K562 (cell line): ENCODE results near the gene PCCA. TPM values are rescaled to one million over a fixed set of nuclear protein-coding genes. Genes with fewer than 3 reads are reported as not detected.
A peak's percentile ranks its signal among the peaks of the same experiment; 100 is the strongest.

Experiments used
- ATAC-seq: fragments of 200-7000 bp; cut with Tn5 transposase; 3 replicates; pipeline ENCODE4 v1.9.1; 2020; ENCODE audit warnings: moderate library complexity
- BruUV-seq: library from RNA; stranded (reverse); fragments of 400-500 nt; replicated peaks from 2 replicates; lab custom pipeline; 2021; lab: Mats Ljungman, UMichigan
- CTCF ChIA-PET: fragments of 300-600 bp; formaldehyde crosslinking; extraction: SDS; loops from one replicate; lab custom pipeline; 2021; ENCODE audit warnings: low intra/inter-chr PET ratio; lab: Yijun Ruan, JAX
- POLR2A ChIA-PET: fragments of 300-600, 350-650 bp; sonication (Branson Sonifier 250); formaldehyde crosslinking; extraction: SDS; loops from one replicate; lab custom pipeline; 2021; ENCODE audit warnings: antibody characterized with exemption, inconsistent platforms; lab: Yijun Ruan, JAX
- DNase-seq, 4 experiments: peaks; one replicate each; pipeline versions ENCODE4 v3.0.0 to v3.0.0-alpha.2; 2011 to 2018; ENCODE audit warnings: low spot score in 3 of 4, mixed read lengths in 3 of 4; ENCODE audit errors: extremely low read depth in 1 of 4
- FAIRE-seq: peaks from 2 replicates; lab custom pipeline; 2011; peaks lifted over from hg19 to GRCh38; lab: Jason Lieb, UNC
- H2AFZ ChIP-seq: 2 replicates; pipeline ENCODE4 v1.6.0; 2011; ENCODE audit warnings: low read depth, low read length, control low read depth, inconsistent platforms
- H3K27ac ChIP-seq: fragments of 200-600 bp; 3 replicates; pipeline ENCODE4 v1.8.0; 2011; ENCODE audit warnings: low read depth, mild to moderate bottlenecking, control low read depth, inconsistent platforms, low read length, moderate library complexity, mixed read lengths; ENCODE audit errors: extremely low read depth
- H3K27me3 ChIP-seq, 2 experiments: fragments of 300-600 bp in 1 of 2; 2 replicates in 1 of 2; 3 replicates in 1 of 2; pipeline versions ENCODE4 v1.6.0 to v1.8.0; 2011; ENCODE audit warnings: inconsistent platforms in 2 of 2, low read length in 2 of 2, mild to moderate bottlenecking in 1 of 2, mixed read lengths in 1 of 2, moderate library complexity in 1 of 2; ENCODE audit not compliant: control insufficient read depth in 2 of 2, insufficient read depth in 2 of 2
- H3K36me3 ChIP-seq: fragments of 300-600 bp; 3 replicates; pipeline ENCODE4 v1.8.0; 2011; ENCODE audit warnings: mild to moderate bottlenecking, low read length, inconsistent platforms; ENCODE audit not compliant: control insufficient read depth, insufficient read depth
- H3K4me1 ChIP-seq, 2 experiments: fragments of 200-600 bp in 1 of 2; replicated peaks in 1 of 2; 2 replicates in 1 of 2; 3 replicates in 1 of 2; pipeline versions ENCODE4 v1.5.1 to v1.8.0; 2011; ENCODE audit warnings: inconsistent platforms in 2 of 2, low read length in 2 of 2, mild to moderate bottlenecking in 1 of 2, mixed read lengths in 1 of 2, moderate library complexity in 1 of 2; ENCODE audit not compliant: control insufficient read depth in 2 of 2, insufficient read depth in 2 of 2
- H3K4me2 ChIP-seq: 2 replicates; pipeline ENCODE4 v1.6.1; 2011; ENCODE audit warnings: low read length, control low read depth, inconsistent platforms, mixed read lengths; ENCODE audit not compliant: insufficient read depth
- H3K4me3 ChIP-seq: fragments of 200-600 bp; sonication (generic), shearing (Covaris generic); 2 replicates; pipeline ENCODE4 v1.5.1; 2016; ENCODE audit warnings: control low read depth, inconsistent platforms
- H3K79me2 ChIP-seq: fragments of 200-600 bp; 3 replicates; pipeline ENCODE4 v1.8.0; 2011; ENCODE audit warnings: low read length, inconsistent platforms; ENCODE audit not compliant: control insufficient read depth, insufficient read depth
- H3K9ac ChIP-seq, 2 experiments: 2 replicates each; pipeline versions ENCODE4 v1.6.0 to v1.6.1; 2011; ENCODE audit warnings: low read depth in 2 of 2, low read length in 2 of 2, control low read depth in 1 of 2, inconsistent platforms in 1 of 2, mild to moderate bottlenecking in 1 of 2, mixed read lengths in 1 of 2; ENCODE audit not compliant: insufficient read depth in 1 of 2
- H3K9me1 ChIP-seq: one replicate; pipeline ENCODE4 v1.6.0; 2011; ENCODE audit warnings: inconsistent platforms, mild to moderate bottlenecking, low read length, moderate library complexity; ENCODE audit not compliant: control insufficient read depth, insufficient read depth
- H3K9me3 ChIP-seq: replicated peaks from 2 replicates; pipeline ENCODE4 v1.5.1; 2011; ENCODE audit warnings: low read depth, low read length, inconsistent platforms; ENCODE audit not compliant: control insufficient read depth, insufficient read depth
- H4K20me1 ChIP-seq: replicated peaks from 2 replicates; pipeline ENCODE4 v1.6.1; 2011; ENCODE audit warnings: low read length, inconsistent platforms, mixed read lengths; ENCODE audit not compliant: control insufficient read depth, insufficient read depth
- BRD9 ChIP-seq: fragments of 450-650 bp; IDR thresholded peaks from 2 replicates; pipeline ENCODE4 v1.6.1; 2018; ENCODE audit warnings: low read depth; ENCODE audit not compliant: partially characterized antibody
- CC2D1A ChIP-seq: fragments of 450-650 bp; IDR thresholded peaks from 2 replicates; pipeline ENCODE4 v1.6.1; 2017; ENCODE audit warnings: mild to moderate bottlenecking
- E4F1 ChIP-seq: fragments of 250-450 bp; sonication (Bioruptor Pico); IDR thresholded peaks from 2 replicates; pipeline ENCODE4 v1.5.0; 2021; ENCODE audit warnings: mild to moderate bottlenecking, borderline replicate concordance
- GABPA ChIP-seq: fragments of 200-800 bp; sonication (Bioruptor generic); conservative IDR thresholded peaks from 2 replicates; pipeline ENCODE4 v1.6.1; 2016; ENCODE audit warnings: low read depth, missing genetic modification characterization, missing compliant biosample characterization
- HOMEZ ChIP-seq: fragments of 250-450 bp; sonication (Bioruptor Pico); IDR thresholded peaks from 2 replicates; pipeline ENCODE4 v1.4.0; 2020; ENCODE audit warnings: mild to moderate bottlenecking, moderate library complexity
- NCOR1 ChIP-seq: fragments of 450-650 bp; IDR thresholded peaks from 2 replicates; pipeline ENCODE4 v1.6.1; 2016; ENCODE audit warnings: mild to moderate bottlenecking, moderate library complexity
- PBX2 ChIP-seq, 2 experiments: IDR thresholded peaks in 1 of 2; conservative IDR thresholded peaks in 1 of 2; 2 replicates each; pipeline ENCODE4 v1.6.1; 2016; ENCODE audit warnings: low read depth in 2 of 2, mild to moderate bottlenecking in 1 of 2, missing compliant biosample characterization in 1 of 2, missing genetic modification characterization in 1 of 2, moderate library complexity in 1 of 2
- RNF2 ChIP-seq: sonication (generic); IDR thresholded peaks from 2 replicates; pipeline ENCODE4 v1.6.1; 2016
- SIN3B ChIP-seq: fragments of 450-650 bp; IDR thresholded peaks from 2 replicates; pipeline ENCODE4 v1.6.1; 2017; ENCODE audit warnings: low read depth, mild to moderate bottlenecking, moderate library complexity
- SMC3 ChIP-seq: conservative IDR thresholded peaks from 2 replicates; pipeline ENCODE4 v1.6.1; 2011; ENCODE audit warnings: low read depth, low read length, improper control_type of control experiment; ENCODE audit not compliant: insufficient read depth
- SP2 ChIP-seq: IDR thresholded peaks from 2 replicates; pipeline ENCODE4 v1.6.1; 2011; ENCODE audit warnings: mild to moderate bottlenecking, low read depth, low read length, moderate library complexity; ENCODE audit not compliant: poor library complexity, severe bottlenecking; ENCODE audit errors: extremely low read depth
- ZNF124 ChIP-seq: sonication (generic); formaldehyde crosslinking; IDR thresholded peaks from 2 replicates; pipeline ENCODE4 v1.8.1; 2022; ENCODE audit warnings: missing genetic modification reagents
- WGBS: fragments of 100-300 bp; shearing (Covaris generic); methylation state at CpG from one replicate; pipeline ENCODE4 v1.1.6; 2016; ENCODE audit warnings: low coverage, mixed read lengths; ENCODE audit not compliant: insufficient coverage; ENCODE audit errors: missing lambda C conversion rate; 5-methylcytosine and 5-hydroxymethylcytosine counted together
- in situ Hi-C: fragments of 300-500 bp; cut with MboI; formaldehyde crosslinking; loops from 4 replicates; pipeline ENCODE4 v1.15.0; 2018; ENCODE audit warnings: inconsistent platforms, mixed read lengths
- intact Hi-C: fragments of 100-400 bp; cut with micrococcal nuclease; formaldehyde crosslinking; loops from 2 replicates; pipeline ENCODE4 v1.14.2; 2022
- polyA plus RNA-seq, 8 experiments: library from polyadenylated mRNA; depleted of rRNA in 4 of 8; stranded (reverse) in 5 of 8; unstranded in 3 of 8; fragments of >200 nt; fragmentation: Nextera tagmentation in 2 of 8; fragmentation: Illumina TruSeq in 1 of 8; extraction: Ambion mirVana in 2 of 8; extraction: Trizol in 1 of 8; gene quantifications; 2 replicates each; pipeline versions ENCODE4 v1.2.1 to v1.2.3, GENCODE V29; 2011 to 2014; ENCODE audit warnings: inconsistent platforms in 1 of 8, missing spikeins in 1 of 8
- total RNA-seq, 7 experiments: library from RNA; depleted of rRNA in 6 of 7; stranded (reverse); fragments of >200 nt in 6 of 7; fragmentation: Illumina TruSeq in 2 of 7; extraction: Trizol in 2 of 7; gene quantifications; 2 replicates each; pipeline versions ENCODE4 v1.2.1 to v1.2.3, GENCODE V29; 2011 to 2021; ENCODE audit warnings: low replicate concordance in 1 of 7

The PCCA gene
- total and polyA plus RNA-seq, 9 of the 15 experiments (the other 6 are each of a cell fraction or from before 2014, with no cell fraction given): 5.2 to 14.1 (median 9.7) TPM

- TF ChIP-seq PBX2 (CRISPR knock-in tag; IDR thresholded peaks at IDR 0.05; ENCODE audit: low read depth) (no peak), PBX2 (tag; conservative IDR thresholded peaks at IDR 0.05; ENCODE audit: low read depth) (0 out of 2 replicates have a peak, but pooled peaks have one; percentile 17), CC2D1A (0 out of 2 replicates have a peak, but pooled peaks have one; percentile 28), SMC3 (peak; percentile 53; the same call in 1 of the 2 replicates), NCOR1 (no peak)
Measured at GRCh38 chr13:100235311-100235901, 146.5 kb downstream of the PCCA start (continued).

GRCh38 chr13:100240109-100240779 is 151.4 kb downstream of the PCCA start:
- ATAC-seq (no peak), DNase-seq (no peak), FAIRE-seq (no peak)
- Histone ChIP-seq H3K9me1 (no peaks in the 10 kb centered on the region), H3K4me1 (no peaks in the 10 kb centered on the region), H3K27me3 (no peaks in the 10 kb centered on the region), H3K36me3 (no peaks in the 10 kb centered on the region), H3K27ac (no peak overlapping the region), H3K9ac (no peak overlapping the region), H2AFZ (no peak overlapping the region), H4K20me1 (no peaks in the 10 kb centered on the region), H3K4me3 (no peak overlapping the region), H3K79me2 (no peaks in the 10 kb centered on the region), H3K9me3 (no peaks in the 10 kb centered on the region), H3K4me2 (no peak overlapping the region)
- ChIA-PET POLR2A (no interaction called here), CTCF (no interaction called here)
- WGBS: 78% methylated on average over 4 of the region's 4 CpGs
- no TSS peak for BruUV-seq
- in situ Hi-C loops: loop anchor here (25.0 kb wide), 2 partner anchors 578 to 803 kb away; no protein-coding TSS in a partner anchor
- TF ChIP-seq RNF2 (no peak), SIN3B (no peak), BRD9 (no peak), GABPA (tag) (no peak), E4F1 (CRISPR knock-in tag) (no peak), ZNF124 (CRISPR knock-in tag) (no peak), HOMEZ (CRISPR knock-in tag) (no peak), SP2 (no peak)
- intact Hi-C loops: no loop called here
